HEK293 (cell line): Measurements from ENCODE around the gene ATP13A3.

ENCODE experiments used
- ATF2 ChIP-seq: fragments of 450-650 bp; formaldehyde crosslinking; IDR thresholded peaks from 2 replicates; pipeline ENCODE4 v1.5.1; 2016; ENCODE audit warnings: missing biosample characterization, missing genetic modification characterization, low read depth
- CTCF ChIP-seq: fragments of 450-650 bp; formaldehyde crosslinking; IDR thresholded peaks from 2 replicates; pipeline ENCODE4 v1.5.1; 2016; ENCODE audit warnings: missing biosample characterization, missing genetic modification characterization
- GLI4 ChIP-seq: fragments of 450-650 bp; formaldehyde crosslinking; IDR thresholded peaks from 2 replicates; pipeline ENCODE4 v1.5.1; 2016; ENCODE audit warnings: missing biosample characterization, missing genetic modification characterization
- ZNF23 ChIP-seq: fragments of 450-650 bp; formaldehyde crosslinking; IDR thresholded peaks from 2 replicates; pipeline ENCODE4 v1.5.1; 2016; ENCODE audit warnings: missing biosample characterization, missing genetic modification characterization, borderline replicate concordance
- ZNF266 ChIP-seq: fragments of 450-650 bp; formaldehyde crosslinking; IDR thresholded peaks from 2 replicates; pipeline ENCODE4 v1.5.1; 2016; ENCODE audit warnings: missing biosample characterization, missing genetic modification characterization, low read depth
- ZNF302 ChIP-seq: fragments of 450-650 bp; formaldehyde crosslinking; IDR thresholded peaks from 2 replicates; pipeline ENCODE4 v1.5.1; 2016; ENCODE audit warnings: missing biosample characterization, missing genetic modification characterization, low read depth
- ZNF335 ChIP-seq: fragments of 450-650 bp; formaldehyde crosslinking; conservative IDR thresholded peaks from 2 replicates; pipeline ENCODE4 v1.5.1; 2016; ENCODE audit warnings: missing biosample characterization, missing genetic modification characterization
- ZNF501 ChIP-seq: fragments of 450-650 bp; formaldehyde crosslinking; IDR thresholded peaks from 2 replicates; pipeline ENCODE4 v1.5.1; 2016; ENCODE audit warnings: missing biosample characterization, missing genetic modification characterization

GRCh38 chr3:194375473-194376240, 111.1 kb downstream of the ATP13A3 start:
- TF ChIP-seq GLI4 (tag by site-specific recombination) (no peak), ZNF501 (no peak), ATF2 (no peak), ZNF302 (tag by site-specific recombination) (no peak), ZNF23 (tag by site-specific recombination) (no peak), CTCF (no peak), ZNF335 (tag by site-specific recombination) (no peak), ZNF266 (tag by site-specific recombination) (no peak)
